Omental fat pad (tissue), 4 donors: ENCODE results near the gene PRR5L. TPM values are rescaled to one million over a fixed set of nuclear protein-coding genes. Genes with fewer than 3 reads are reported as not detected.

Source experiments
- ATAC-seq: fragments of 150-250 bp; one replicate; pipeline ENCODE4 v1.9.1; 2016; ENCODE audit warnings: mild to moderate bottlenecking, moderate library complexity; ENCODE audit not compliant: low FRiP score
- DNase-seq: peaks from one replicate; pipeline ENCODE4 v3.0.0-alpha.2; 2019; ENCODE audit warnings: low spot score
- CTCF ChIP-seq, 3 donors: fragments of 450-650 bp; IDR thresholded peaks; one replicate each; pipeline ENCODE4 v1.5.1; 2016 to 2017; ENCODE audit warnings: antibody characterized with exemption in 3 of 3, mild to moderate bottlenecking in 3 of 3, moderate library complexity in 2 of 3
- total RNA-seq, 4 donors: library from RNA; depleted of rRNA; stranded (reverse); fragments of >200 nt; gene quantifications; one replicate each; pipeline ENCODE4 v1.1.0, GENCODE V29; 2016

PRR5L gene
- total RNA-seq, 4 donors from 2014 or later = 8.7 to 26.8 (median 16.2) TPM

GRCh38 chr11:36487619-36488018 is 191.5 kb downstream of the PRR5L start:
- DNase-seq = no peak
- no peak for TF ChIP-seq CTCF (IDR thresholded peaks at IDR 0.05)
- ATAC-seq = no peak

DNA sequence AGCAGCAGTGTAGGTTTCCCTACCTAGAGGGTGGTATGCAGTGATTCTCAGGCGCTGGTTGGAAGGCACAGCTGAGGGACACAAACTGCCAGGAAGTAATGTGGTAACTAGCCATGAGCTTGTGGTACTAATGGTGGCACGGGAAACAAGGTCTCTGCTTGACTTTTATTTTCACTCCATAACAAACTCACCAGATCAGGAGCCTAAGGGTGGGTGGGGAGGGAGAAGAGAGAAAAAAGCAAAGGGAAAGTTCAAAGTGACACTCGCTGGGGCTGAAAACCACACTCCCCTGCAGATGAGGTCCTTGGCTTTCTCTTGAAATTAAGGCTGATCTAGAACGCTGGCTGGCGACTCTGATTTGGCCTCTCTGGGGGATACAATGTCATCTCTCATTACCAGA is 192.0 kb downstream of the PRR5L start:
- TF ChIP-seq CTCF (IDR thresholded peaks at IDR 0.05) = no peak
- DNase-seq (no peak), ATAC-seq (no peak)

DNA sequence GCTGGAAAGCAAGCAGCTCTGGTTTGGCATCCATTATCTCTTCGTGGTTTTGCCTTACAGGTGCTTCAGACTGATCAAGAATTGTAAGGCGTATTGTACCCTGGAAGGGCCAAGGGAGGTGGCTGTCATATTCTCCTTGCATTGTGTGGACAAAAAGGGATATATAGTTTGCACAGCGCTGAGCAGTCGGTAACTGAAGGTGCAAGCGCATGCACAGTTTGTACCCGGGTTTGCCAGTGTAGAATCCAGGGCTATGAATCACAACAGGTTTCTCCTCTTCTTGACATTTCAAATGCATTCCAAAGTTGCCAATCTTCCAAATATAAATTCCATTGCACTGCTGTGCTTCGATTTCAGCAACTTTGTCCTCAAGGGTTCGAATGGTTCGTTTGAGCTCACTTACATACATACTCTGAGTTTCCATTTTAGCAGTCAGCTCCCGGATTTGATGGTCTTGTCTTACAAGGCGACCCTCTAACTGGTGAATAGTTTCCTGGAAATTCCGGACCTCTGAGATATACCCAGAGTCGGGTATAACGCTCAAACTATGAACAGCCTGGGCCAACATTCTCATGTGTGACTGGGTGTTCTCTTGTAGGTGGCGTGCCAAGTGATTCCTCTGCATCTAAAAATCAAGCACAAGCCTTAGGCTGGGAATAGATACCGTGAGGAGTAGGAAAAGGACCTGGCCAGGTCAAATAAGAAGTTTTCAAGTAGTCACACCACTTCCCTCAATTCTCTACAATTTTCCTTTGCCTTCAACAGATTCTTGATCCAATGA is 194.1 kb downstream of the PRR5L start:
- TF ChIP-seq CTCF (IDR thresholded peaks at IDR 0.05) = no peak
- ATAC-seq (no peak), DNase-seq (no peak)

GRCh38 chr11:36492724-36493304 is 196.7 kb downstream of the PRR5L start:
- DNase-seq (no peak), ATAC-seq (peak; percentile 57)
- TF ChIP-seq CTCF (IDR thresholded peaks at IDR 0.05) = no peak

GRCh38 chr11:36493332-36493731 is 197.2 kb downstream of the PRR5L start:
- ATAC-seq (no peak), DNase-seq (no peak)
- no peak for TF ChIP-seq CTCF (IDR thresholded peaks at IDR 0.05)

DNA sequence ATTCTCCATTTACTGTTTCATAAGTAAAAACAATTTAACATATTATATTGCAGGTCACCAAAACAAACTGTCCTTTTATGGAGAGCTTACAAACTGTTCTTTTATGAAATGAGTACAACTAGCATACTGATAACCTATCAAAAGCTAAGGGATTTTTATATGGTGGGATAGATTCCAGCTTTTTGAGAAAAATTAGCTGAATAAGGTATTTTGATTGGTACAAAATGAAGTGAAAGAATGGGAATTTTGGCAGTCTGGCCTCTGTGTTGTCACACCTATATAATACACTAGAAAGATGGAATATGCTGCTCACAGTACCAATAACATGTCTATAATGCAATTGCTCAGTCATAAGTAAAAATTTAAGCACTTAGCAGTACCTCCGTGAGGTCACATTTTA is 202.6 kb downstream of the PRR5L start:
- TF ChIP-seq CTCF (IDR thresholded peaks at IDR 0.05) = no peak
- no peak for DNase-seq
- no peak for ATAC-seq

- no peak for ATAC-seq
- no peak for TF ChIP-seq CTCF (IDR thresholded peaks at IDR 0.05)
Measured at GRCh38 chr11:36499315-36499714, 203.2 kb downstream of the PRR5L start.

More at GRCh38 chr11:36499315-36499714, 203.2 kb downstream of the PRR5L start:
- DNase-seq = no peak
